Measurements from ENCODE around the gene TGFBR3L.
"Not testable (repeated sequence)": the region's sequence is repeated elsewhere in the genome, so short reads cannot be mapped to it uniquely, and the experiment has no call there.

TGFBR3L gene

GRCh38 chr19:7879836-7880235 lies 34.8 kb upstream of the TGFBR3L start:
- no peak for DNase-seq

DNA sequence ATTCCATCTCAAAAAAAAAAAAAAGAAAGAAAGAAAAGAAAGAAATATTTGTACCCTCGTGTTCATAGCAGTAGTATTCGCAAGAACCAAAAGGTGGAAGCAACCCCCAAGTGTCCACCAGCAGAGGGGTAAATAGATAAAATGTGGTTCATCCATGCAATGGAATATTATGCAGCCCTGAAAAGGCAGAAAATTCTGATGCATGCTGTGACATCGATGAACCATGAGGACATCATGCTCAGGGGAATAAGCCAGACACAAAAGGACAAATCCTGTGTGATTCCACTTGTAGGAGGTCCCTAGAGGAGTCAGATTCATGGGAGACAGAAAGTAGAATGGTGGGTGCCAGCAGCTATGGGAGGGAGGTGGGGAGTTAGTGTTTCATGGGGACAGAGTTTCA lies 32.7 kb upstream of the TGFBR3L start:
- DNase-seq, result no peak

DNA sequence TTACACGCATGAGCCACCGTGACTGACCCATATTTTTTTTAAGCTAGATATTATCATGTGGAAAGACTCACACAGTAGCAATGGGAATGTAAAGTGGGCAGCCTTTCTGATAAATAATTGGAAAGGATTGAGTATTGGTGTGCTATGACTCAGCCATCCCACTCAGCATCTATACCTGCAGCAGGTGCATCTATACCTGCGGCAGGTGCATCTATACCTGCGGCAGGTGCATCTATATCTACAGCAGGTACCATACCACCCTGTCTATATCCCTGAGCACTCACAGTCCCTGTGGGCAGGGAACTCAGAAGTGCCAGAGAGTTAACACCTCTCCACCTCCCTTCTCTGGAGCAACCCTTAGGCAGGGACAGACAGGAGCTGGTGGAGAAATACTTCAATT lies 31.5 kb upstream of the TGFBR3L start:
- DNase-seq, result no peak

GRCh38 chr19:7883796-7884570 lies 30.6 kb upstream of the TGFBR3L start:
- no peak for DNase-seq

GRCh38 chr19:7885818-7886217 lies 28.8 kb upstream of the TGFBR3L start:
- no peak for DNase-seq

DNA sequence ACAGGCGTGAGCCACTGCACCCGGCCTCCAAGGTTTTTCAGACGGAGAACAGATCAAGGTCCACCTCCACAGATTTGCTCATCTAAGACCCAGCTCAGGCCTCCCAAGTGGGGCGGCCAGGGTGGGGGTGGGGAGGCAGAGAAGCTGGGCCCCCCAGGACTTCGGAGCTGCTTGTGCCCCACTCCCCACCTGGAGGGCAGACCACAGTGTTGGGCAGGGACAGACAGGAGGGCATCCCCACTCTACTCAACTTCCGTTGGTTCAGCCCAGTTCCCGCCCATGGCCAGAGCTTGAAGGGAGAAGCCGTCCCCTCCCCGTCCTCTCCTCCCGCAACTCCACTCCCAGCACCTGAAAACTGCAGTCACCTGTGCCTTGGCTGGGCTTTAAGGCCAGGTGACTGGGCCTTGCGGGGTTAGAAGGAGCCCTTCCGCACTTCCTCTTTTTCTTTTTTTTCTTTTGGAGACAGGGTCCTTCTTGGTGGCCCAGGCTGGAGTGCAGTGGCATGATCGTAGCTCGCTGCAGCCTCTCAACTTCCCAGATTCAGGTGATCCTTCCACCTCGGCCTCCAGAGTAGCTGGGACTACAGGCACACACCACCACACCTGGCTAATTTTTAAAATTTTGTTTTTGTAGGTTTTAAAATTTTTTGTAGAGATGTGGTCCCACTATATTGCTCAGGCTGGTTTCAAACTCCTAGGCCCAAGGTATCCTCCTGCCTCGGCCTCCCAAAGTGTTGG lies 27.1 kb upstream of the TGFBR3L start:
- DNase-seq, result no peak

- DNase-seq, result peak; percentile 54 to 57
Measured at GRCh38 chr19:7888145-7888825, 26.3 kb upstream of the TGFBR3L start, which contains the start of gene LRRC8E. Gene LRRC8E (plus strand): TSS chr19:7888510. CDS start chr19:7895604, 7,094 bp downstream.

DNA sequence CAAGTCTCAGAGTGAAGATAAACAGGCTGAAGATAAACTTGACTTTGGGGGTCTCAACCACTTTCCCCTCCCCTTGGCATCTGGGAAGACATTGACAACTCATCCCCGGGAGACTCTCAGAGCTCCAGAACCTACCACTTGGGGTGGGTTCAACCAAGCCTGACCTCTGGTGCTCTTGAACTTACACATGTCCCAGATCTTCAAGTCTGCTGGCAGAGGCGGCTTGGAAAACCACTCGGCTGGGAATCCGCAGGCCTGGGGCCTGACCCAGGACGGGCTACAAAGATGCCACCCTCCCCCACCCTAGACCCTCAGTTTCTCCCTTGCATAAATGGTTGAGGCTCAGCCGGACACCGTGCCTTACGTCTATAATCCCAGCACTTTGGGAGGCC lies 25.8 kb upstream of the TGFBR3L start:
- no peak for DNase-seq

DNA sequence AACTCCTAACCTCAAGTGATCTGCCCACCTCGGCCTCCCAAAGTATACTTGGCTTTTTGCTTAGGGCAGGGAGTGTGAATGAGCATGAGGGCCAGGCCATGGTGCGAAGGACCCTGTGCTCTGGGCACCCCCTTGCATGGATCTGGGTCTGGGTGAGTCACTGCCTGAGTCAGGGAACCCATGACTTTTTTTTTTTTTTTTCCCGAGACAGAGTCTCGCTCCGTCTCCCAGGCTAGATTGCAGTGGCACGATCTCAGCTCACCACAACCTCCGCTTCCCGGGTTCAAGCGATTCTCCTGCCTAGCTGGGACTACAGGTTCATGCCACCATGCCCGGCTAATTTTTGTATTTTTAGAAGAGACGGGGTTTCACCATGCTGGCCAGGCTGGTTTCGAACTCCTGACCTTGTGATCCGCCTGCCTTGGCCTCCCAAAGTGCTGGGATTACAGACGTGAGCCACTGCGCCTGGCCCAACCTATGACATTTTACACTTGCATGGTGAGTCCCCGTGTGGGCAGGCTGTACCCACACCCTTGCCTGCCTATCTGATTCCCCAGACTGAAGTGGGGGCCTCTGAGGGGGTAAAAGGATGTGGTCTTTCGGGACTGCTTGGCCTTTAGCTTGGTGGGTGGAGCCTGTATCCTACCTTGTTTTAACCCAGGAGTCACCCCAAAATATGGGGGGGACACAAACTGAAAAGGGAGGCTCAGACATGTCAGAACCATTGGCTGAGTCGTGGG lies 21.1 kb upstream of the TGFBR3L start:
- not testable (repeated sequence) for DNase-seq

GRCh38 chr19:7894612-7895309 lies 19.9 kb upstream of the TGFBR3L start:
- no peak for DNase-seq

- DNase-seq, result no peak
Measured at GRCh38 chr19:7895565-7895964, 19.1 kb upstream of the TGFBR3L start.

- DNase-seq, result no peak
Measured at GRCh38 chr19:7897292-7897691, 17.3 kb upstream of the TGFBR3L start.

GRCh38 chr19:7898967-7899366 lies 15.7 kb upstream of the TGFBR3L start:
- no peak for DNase-seq

DNA sequence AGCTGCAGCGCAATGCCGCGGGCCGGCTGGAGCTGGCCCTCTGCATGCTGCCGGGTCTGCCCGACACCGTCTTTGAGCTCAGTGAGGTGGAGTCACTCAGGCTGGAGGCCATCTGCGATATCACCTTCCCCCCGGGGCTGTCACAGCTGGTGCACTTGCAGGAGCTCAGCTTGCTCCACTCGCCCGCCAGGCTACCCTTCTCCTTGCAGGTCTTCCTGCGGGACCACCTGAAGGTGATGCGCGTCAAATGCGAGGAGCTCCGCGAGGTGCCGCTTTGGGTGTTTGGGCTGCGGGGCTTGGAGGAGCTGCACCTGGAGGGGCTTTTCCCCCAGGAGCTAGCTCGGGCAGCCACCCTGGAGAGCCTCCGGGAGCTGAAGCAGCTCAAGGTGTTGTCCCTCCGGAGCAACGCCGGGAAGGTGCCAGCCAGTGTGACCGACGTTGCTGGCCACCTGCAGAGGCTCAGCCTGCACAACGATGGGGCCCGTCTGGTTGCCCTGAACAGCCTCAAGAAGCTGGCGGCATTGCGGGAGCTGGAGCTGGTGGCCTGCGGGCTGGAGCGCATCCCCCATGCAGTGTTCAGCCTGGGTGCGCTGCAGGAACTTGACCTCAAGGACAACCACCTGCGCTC lies 14.8 kb upstream of the TGFBR3L start:
- DNase-seq, result no peak

- DNase-seq, result no peak
Measured at GRCh38 chr19:7900401-7900870, 14.2 kb upstream of the TGFBR3L start.

DNA sequence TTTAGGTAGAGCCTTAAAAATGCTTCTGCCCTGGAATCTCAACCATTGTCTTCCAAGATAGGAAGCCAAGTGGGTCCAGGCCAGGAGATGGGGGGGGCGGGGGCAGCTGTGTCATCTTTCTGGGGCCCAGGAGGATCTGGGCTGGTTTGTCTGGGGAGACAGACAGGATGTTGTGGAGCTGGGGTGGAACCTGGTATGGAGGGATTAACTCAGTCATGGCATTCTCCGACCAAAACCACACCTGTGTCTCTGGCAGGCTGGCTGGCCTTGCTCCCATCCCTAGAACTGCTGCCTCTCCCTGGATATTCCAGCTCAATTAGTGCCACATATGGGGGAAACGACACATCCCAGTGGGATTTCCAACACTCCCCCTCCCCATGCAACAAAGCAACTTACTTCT lies 13.7 kb upstream of the TGFBR3L start:
- DNase-seq, result no peak

GRCh38 chr19:7901337-7901736 lies 13.3 kb upstream of the TGFBR3L start:
- DNase-seq, result no peak

- no peak for DNase-seq
Measured at GRCh38 chr19:7902796-7903243, 11.8 kb upstream of the TGFBR3L start.

- DNase-seq, result peak; percentile 100
Measured at GRCh38 chr19:7903244-7904073, 11.2 kb upstream of the TGFBR3L start, which contains the start of gene MAP2K7. Gene MAP2K7 (plus strand): TSS chr19:7903877. CDS start chr19:7903945, 68 bp downstream.

Data from activated CD4-positive, alpha-beta T cell treated with anti-CD3 and anti-CD28 coated beads, Interleukin-2, amount 50 U/mL, for 48 hours (primary cell).